Measurements from ENCODE around the gene POLD4. TPM values are rescaled to one million over a fixed set of nuclear protein-coding genes. Genes with fewer than 3 reads are reported as not detected.
A peak's percentile ranks its signal among the peaks of the same experiment; 100 is the strongest.

POLD4 gene
- total and polyA plus RNA-seq, 10 donors, result 81.4 to 290 (median 128) TPM

DNA sequence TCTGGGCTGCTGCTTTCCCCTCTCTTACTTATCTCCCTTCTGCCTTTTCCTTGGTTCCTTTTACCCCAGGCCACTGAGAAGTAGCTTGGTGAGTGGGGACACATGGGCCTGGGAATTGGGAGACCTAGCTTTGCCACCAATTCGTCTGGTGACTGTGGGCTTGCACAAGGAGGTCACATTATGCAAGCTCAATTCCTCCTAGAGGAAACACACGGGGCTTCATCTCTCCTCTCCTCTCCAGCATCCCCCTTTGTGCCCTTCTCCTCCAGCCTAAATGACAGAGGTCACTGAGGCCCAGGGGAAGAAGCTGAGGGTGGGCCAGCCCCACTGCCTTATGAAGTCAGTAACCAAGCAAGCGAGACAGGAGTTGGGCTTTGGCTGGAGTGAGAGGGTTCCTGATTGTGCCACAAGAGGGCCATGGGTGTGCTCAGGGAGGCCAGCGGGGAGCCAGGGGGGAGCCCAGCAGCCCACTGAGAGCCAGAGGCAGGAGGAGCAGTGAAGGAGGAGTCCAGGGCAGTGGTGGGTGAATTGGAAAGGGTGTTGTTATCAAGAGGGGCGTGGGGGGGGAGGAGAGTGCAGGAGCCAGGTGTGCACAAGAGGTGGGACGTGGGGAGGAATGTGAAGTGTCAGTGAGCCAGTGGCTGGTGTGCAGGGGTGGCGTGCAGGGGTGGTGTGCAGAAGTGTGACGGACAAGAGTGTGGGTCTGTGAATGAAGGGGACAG lies 18.0 kb upstream of the POLD4 start:
- Histone ChIP-seq H3K4me1 (peaks cover 52 to 92% (median 77%) of the 10 kb centered on the region in 6 donors), H3K27ac (peak overlapping the region in 6 of 8 donors; percentile 14 to 96 (median 93)), H3K27me3 (replicated peaks in 1 of 7) (peaks cover 0 to 18% (median 0%) of the 10 kb centered on the region in 7 donors), H3K9me3 (no peaks in the 10 kb centered on the region), H3K36me3 (no peaks in the 10 kb centered on the region), H3K4me3 (peak overlapping the region in 7 of 8 donors; percentile 55 to 78 (median 60))
- DNase-seq, result peak; percentile 83
- no peak for TF ChIP-seq POLR2A (IDR thresholded peaks at IDR 0.05)
- TF ChIP-seq, protein P1, sequence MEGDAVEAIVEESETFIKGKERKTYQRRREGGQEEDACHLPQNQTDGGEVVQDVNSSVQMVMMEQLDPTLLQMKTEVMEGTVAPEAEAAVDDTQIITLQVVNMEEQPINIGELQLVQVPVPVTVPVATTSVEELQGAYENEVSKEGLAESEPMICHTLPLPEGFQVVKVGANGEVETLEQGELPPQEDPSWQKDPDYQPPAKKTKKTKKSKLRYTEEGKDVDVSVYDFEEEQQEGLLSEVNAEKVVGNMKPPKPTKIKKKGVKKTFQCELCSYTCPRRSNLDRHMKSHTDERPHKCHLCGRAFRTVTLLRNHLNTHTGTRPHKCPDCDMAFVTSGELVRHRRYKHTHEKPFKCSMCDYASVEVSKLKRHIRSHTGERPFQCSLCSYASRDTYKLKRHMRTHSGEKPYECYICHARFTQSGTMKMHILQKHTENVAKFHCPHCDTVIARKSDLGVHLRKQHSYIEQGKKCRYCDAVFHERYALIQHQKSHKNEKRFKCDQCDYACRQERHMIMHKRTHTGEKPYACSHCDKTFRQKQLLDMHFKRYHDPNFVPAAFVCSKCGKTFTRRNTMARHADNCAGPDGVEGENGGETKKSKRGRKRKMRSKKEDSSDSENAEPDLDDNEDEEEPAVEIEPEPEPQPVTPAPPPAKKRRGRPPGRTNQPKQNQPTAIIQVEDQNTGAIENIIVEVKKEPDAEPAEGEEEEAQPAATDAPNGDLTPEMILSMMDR (IDR thresholded peaks at IDR 0.05 in 8 of 11, conservative IDR thresholded peaks at IDR 0.05 in 3 of 11), result peak; percentile 7 to 63 (median 50)
- 29 to 55% (median 34%) methylated on average over 8 of the region's 8 CpGs for WGBS, 5 donors
- intact Hi-C loops (cut with DNase I; ENCODE audit: low total_unique reads), result no loop called here

DNA sequence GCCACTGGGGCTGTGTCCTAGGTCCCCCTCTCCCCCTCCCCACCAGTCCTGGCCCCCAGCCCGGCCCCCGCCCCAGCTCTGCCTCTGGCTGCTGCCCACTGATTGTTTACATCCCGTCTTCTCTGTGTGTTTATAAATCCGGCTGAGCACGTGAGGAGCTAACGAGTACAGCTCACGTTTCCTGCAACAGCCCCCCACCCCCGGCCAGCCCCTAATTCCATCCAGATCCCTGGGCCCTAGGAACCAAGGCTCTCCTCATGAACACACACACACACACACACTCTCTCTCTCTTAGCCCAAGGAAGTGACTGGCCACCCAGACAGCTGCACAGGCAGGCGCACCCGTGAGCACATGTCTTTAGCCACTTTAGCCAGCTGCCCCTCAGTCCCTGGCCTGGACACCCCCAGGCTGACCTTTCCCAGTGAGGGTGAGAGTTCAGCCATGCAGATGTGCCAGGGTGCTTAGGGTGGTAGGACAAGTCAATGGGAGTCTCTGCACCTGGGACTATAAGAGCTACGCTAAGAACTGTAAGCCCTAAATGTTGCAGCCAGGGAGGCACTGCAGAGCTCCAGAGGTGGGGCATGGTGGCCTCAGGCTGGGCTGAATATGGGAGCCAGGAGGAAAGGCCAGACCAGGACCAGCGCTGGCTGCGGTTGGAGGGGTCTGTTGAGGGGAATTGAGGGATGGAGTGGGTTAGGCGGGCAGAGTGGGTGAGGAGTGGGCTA lies 17.2 kb upstream of the POLD4 start:
- intact Hi-C loops (cut with DNase I; ENCODE audit: low total_unique reads), result no loop called here
- Histone ChIP-seq H3K27me3 (replicated peaks in 1 of 7) (peaks cover 0 to 18% (median 0%) of the 10 kb centered on the region in 7 donors), H3K4me1 (peaks cover 55 to 95% (median 85%) of the 10 kb centered on the region in 6 donors), H3K36me3 (peaks cover 0 to 8% (median 0%) of the 10 kb centered on the region in 6 donors), H3K9me3 (no peaks in the 10 kb centered on the region), H3K27ac (peak overlapping the region in 5 of 8 donors; percentile 14 to 96 (median 93)), H3K4me3 (peak overlapping the region in 1 of 8 donors; percentile 78)
- no peak for TF ChIP-seq POLR2AphosphoS5 (IDR thresholded peaks at IDR 0.05)
- TF ChIP-seq, protein P1 (IDR thresholded peaks at IDR 0.05 in 8 of 11, conservative IDR thresholded peaks at IDR 0.05 in 3 of 11), result no peak
- TF ChIP-seq POLR2A (IDR thresholded peaks at IDR 0.05), result no peak
- 58 to 79% (median 66%) methylated on average over 14 of the region's 14 CpGs for WGBS, 5 donors
- DNase-seq, result no peak

DNA sequence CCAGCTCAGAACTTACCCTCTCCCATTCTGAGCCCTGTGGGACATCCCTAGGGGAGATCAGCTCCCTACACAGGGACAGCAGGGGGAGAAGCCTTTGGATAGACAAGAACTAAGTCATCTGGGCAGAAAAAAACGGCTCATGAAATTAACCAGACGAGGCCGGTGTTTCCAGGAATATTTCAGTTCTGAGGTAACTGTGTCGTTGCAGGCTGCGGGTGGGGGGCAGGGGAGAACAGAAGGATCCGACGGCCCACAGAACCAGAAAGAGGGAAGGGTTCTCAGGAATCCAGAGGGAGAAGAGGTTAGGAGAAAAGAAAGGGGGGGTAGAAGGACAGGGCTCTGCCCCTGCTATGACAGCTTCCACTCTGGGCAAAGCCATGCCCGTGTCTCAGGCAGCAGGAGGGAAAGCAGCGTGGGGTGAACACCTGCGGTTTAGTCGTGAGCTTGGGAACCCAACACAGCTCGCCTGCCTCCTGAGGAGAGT lies 16.5 kb upstream of the POLD4 start:
- H3K27ac ChIP-seq, result peak overlapping the region in 3 of 8 donors; percentile 23 to 96 (median 95)
- TF ChIP-seq, protein P1 (IDR thresholded peaks at IDR 0.05 in 8 of 11, conservative IDR thresholded peaks at IDR 0.05 in 3 of 11), result no peak
- TF ChIP-seq POLR2A (IDR thresholded peaks at IDR 0.05) (no peak), POLR2AphosphoS5 (IDR thresholded peaks at IDR 0.05) (no peak)
- H3K4me3 ChIP-seq, result peak overlapping the region in 1 of 8 donors; percentile 78

More for the DNA sequence above, 16.5 kb upstream of the POLD4 start:
- no peak for DNase-seq
- intact Hi-C loops (cut with DNase I; ENCODE audit: low total_unique reads), result no loop called here
- Histone ChIP-seq H3K4me1 (peaks cover 60 to 95% (median 89%) of the 10 kb centered on the region in 6 donors), H3K27me3 (replicated peaks in 1 of 7) (peaks cover 0 to 18% (median 0%) of the 10 kb centered on the region in 7 donors), H3K9me3 (no peaks in the 10 kb centered on the region), H3K36me3 (peaks cover 0 to 14% (median 0%) of the 10 kb centered on the region in 6 donors)
- WGBS, 5 donors, result 42 to 63% (median 54%) methylated on average over 10 to 12 of the region's 12 CpGs

All from spleen (tissue), 11 donors.